Measurements from ENCODE around the gene CYFIP1.

CYFIP1 gene

DNA sequence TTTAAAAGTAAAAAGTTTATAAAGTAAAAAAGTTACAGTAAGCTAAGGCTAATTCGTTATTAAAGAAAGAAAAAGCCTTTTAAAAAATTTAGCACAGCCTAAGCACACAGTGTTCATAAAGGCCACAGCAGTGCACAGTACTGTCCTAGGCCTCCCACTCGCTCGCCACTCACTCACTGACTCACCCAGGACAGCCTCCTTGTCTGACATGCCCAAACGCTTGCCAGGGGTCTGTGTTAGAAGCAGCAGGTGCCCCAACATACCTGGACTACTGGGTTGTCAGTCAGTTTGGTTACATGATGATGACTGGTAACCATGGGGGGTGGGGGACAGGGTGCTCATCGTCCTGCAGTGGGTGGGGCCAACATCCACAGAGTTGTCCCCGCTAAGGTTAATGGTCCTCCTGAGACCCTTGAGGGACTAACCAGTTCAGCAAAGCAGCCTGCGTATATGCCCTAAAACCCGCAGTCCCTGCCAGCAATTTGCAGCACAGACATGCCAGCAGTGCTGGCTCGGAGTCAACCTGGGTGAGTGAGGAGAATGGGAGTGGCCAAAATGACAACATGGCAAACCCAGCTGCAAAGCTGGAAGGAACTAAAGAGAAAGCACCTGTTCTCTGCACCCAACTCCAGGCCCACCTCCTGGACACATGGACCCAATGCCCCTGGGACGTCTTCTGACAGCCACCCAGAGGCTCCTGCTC, 49.2 kb downstream of the CYFIP1 start:
- no peak for TF ChIP-seq POLR2A (IDR thresholded peaks at IDR 0.05; ENCODE audit: low read depth, low read length)
- FAIRE-seq (no peak), DNase-seq (ENCODE audit: insufficient read length, low spot score) (peak; percentile 58)

GRCh38 chr15:22927761-22928160, 52.4 kb downstream of the CYFIP1 start:
- FAIRE-seq: no peak
- no peak for DNase-seq (ENCODE audit: insufficient read length, low spot score)
- TF ChIP-seq POLR2A (IDR thresholded peaks at IDR 0.05; ENCODE audit: low read depth, low read length): no peak

DNA sequence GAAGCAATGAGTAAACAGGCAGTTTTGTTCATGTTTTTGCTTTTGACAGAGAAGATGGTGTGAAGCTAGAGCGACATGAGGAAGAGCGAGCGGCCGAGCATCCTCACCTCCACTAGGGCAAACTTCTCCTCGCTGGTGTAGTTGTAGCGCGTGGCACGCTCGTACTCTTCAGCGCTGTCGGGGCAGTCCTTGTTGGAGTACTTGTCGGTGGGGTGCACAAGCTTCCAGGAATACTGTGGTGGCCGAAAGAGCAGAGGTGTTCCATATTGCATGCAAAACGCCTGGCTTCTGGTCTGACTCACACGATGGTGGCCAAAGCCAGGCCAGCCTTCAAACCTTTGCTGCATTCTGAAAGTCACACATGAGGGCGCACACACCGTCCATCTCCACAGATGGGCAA, 54.3 kb downstream of the CYFIP1 start:
- no peak for TF ChIP-seq POLR2A (IDR thresholded peaks at IDR 0.05; ENCODE audit: low read depth, low read length)
- no peak for DNase-seq (ENCODE audit: insufficient read length, low spot score)
- no peak for FAIRE-seq

- no peak for FAIRE-seq
- TF ChIP-seq POLR2A (IDR thresholded peaks at IDR 0.05; ENCODE audit: low read depth, low read length): no peak
Measured at GRCh38 chr15:22922003-22922402, 58.2 kb downstream of the CYFIP1 start.

GRCh38 chr15:22919171-22919570, 61.0 kb downstream of the CYFIP1 start:
- no peak for TF ChIP-seq POLR2A (IDR thresholded peaks at IDR 0.05; ENCODE audit: low read depth, low read length)
- no peak for FAIRE-seq
- no peak for DNase-seq (ENCODE audit: insufficient read length, low spot score)

More at GRCh38 chr15:22922003-22922402, 58.2 kb downstream of the CYFIP1 start:
- no peak for DNase-seq (ENCODE audit: insufficient read length, low spot score)

- TF ChIP-seq POLR2A (IDR thresholded peaks at IDR 0.05; ENCODE audit: low read depth, low read length): no peak
- no peak for FAIRE-seq
- no peak for DNase-seq (ENCODE audit: insufficient read length, low spot score)
Measured at GRCh38 chr15:22918596-22919140, 61.5 kb downstream of the CYFIP1 start.

DNA sequence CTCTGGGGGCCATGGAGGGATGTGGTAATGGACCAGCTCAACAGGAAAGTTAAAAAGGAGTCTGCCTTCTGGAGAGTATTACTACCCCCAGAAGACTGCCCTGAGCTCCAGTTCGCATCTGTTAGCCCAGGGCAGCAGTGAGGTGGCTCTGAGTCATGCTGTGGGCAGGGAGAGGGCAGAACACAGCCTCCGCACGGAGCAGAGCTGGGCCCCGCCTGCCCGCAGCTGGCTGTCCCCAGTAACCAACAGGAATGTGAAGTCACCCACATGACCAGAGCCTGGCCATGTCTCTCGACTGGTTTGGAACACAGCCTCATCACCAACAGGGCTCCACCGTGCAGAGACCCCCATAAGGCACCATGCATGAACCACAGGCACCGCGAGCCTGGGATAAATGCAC, 62.1 kb downstream of the CYFIP1 start:
- DNase-seq (ENCODE audit: insufficient read length, low spot score): peak; percentile 77
- no peak for TF ChIP-seq POLR2A (IDR thresholded peaks at IDR 0.05; ENCODE audit: low read depth, low read length)
- FAIRE-seq: no peak

- FAIRE-seq (no peak), DNase-seq (ENCODE audit: insufficient read length, low spot score) (no peak)
- no peak for TF ChIP-seq POLR2A (IDR thresholded peaks at IDR 0.05; ENCODE audit: low read depth, low read length)
Measured at GRCh38 chr15:22917556-22917955, 62.6 kb downstream of the CYFIP1 start.

DNA sequence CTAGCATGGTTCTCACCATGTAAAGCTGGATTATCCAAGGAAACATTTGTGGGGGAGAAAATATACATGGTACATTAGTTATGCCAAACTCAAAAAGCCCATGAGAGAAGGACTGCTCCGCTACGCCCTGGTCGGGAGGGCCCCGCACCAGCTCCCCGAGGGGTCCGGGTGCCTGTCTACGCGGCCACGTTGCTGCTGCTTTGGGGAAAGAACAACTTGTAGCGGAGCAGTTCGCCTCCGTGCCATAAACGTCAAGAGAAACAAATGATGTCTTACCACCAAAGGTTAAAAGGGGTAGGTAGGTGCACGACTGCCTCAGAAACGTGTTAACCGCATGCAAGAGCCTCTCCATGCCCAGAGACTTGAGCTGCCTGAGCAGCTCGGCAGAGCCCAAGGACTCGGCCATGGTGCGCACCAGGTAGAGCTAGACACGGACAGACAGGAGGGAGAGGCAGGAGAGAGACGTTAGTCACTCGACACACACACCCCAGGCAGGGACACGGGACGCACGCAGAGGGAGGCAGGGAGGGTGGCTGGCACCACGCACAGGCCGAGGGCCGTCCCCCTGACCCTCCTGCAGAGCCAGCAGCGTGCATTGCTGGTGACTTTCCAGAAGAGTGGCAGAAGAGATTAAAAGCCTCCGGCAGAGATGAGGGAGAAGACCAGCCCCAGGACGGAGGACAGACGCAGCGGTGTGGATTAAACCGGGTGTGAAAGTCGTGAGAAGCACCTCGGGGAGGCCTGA, 63.4 kb downstream of the CYFIP1 start:
- FAIRE-seq (no peak), DNase-seq (ENCODE audit: insufficient read length, low spot score) (no peak)
- TF ChIP-seq POLR2A (IDR thresholded peaks at IDR 0.05; ENCODE audit: low read depth, low read length): no peak

DNA sequence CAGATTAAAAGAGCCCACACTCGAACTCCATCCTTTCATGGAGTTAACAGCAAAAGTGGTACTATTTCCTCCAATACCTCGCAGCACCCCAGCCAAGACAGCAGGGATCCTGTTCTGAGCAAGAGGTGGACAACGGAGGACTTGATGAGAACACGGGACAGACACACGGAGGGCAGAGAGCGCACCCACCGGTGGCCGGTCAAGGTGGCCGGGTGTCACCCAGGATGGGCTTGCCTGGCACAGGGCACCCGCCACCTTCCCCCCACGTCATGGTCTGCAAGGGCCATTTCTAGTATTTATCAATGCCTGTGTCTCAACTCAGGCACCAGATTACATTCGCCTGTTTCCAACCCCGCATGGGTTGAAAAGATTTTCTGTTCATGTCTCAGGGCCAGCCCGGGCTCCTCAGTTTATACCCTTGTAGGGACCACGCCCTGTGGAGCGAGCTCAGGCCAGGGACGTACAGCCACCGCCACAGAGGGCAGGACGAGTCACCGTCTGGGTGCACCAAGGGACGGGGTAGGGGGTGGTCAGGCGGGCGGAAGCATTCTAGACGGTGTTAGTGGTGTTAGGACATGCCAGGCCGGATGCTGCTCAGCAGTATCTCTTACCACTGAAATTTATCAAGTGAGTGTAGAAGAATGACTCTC, 64.2 kb downstream of the CYFIP1 start:
- no peak for DNase-seq (ENCODE audit: insufficient read length, low spot score)
- TF ChIP-seq POLR2A (IDR thresholded peaks at IDR 0.05; ENCODE audit: low read depth, low read length): no peak
- FAIRE-seq: no peak

- no peak for FAIRE-seq
Measured at GRCh38 chr15:22913646-22914380, 66.4 kb downstream of the CYFIP1 start.

GRCh38 chr15:22912256-22912655, 67.9 kb downstream of the CYFIP1 start:
- DNase-seq (ENCODE audit: insufficient read length, low spot score) (no peak), FAIRE-seq (no peak)
- no peak for TF ChIP-seq POLR2A (IDR thresholded peaks at IDR 0.05; ENCODE audit: low read depth, low read length)

More at GRCh38 chr15:22913646-22914380, 66.4 kb downstream of the CYFIP1 start:
- TF ChIP-seq POLR2A (IDR thresholded peaks at IDR 0.05; ENCODE audit: low read depth, low read length): no peak
- DNase-seq (ENCODE audit: insufficient read length, low spot score): no peak

GRCh38 chr15:22911306-22911705, 68.9 kb downstream of the CYFIP1 start:
- FAIRE-seq (no peak), DNase-seq (ENCODE audit: insufficient read length, low spot score) (no peak)

GRCh38 chr15:22908830-22909229, 71.3 kb downstream of the CYFIP1 start:
- FAIRE-seq (no peak), DNase-seq (ENCODE audit: insufficient read length, low spot score) (no peak)
- TF ChIP-seq POLR2A (IDR thresholded peaks at IDR 0.05; ENCODE audit: low read depth, low read length): no peak

More at GRCh38 chr15:22911306-22911705, 68.9 kb downstream of the CYFIP1 start:
- TF ChIP-seq POLR2A (IDR thresholded peaks at IDR 0.05; ENCODE audit: low read depth, low read length): no peak

Data from H54 (cell line).